ENCODE results near the gene DCDC2C. TPM values are rescaled to one million over a fixed set of nuclear protein-coding genes. Genes with fewer than 3 reads are reported as not detected.

Gene DCDC2C
- total RNA-seq, 2 donors from 2014 or later, result not detected

DNA sequence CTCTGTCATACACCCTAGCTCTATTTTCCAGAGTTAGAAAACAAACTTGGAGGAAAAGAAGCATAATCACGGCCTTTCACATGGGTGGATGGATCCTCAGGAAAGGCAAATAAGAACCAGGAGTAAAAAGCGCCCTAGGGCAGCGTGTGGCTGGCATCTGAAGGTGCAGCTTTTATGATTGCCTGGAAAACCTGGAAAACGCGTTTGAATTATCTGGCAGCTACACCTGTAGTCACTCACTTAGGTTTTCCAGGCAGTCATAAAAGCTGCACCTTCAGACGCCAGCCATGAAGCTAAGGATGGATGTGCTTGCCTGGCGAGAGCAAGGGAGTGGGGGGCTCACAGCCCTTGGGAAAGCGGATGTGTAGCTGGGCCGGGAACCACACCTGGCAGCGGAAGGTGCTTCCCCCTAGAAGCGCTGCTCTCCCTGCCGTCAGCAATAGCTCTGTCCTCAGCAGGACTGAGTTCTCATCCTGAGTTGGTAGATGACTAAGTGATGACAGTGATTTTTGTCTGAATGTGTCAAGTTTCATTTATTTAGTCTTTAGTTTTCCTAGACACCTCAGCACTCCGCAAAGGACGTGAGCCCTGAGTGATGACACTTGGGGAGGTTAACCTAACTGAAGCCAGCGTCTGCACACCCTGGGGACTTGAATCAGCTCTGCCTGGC is 82.0 kb downstream of the DCDC2C start:
- intact Hi-C loops (cut with DNase I), result no loop called here
- H3K36me3 ChIP-seq, result no peaks in the 10 kb centered on the region
- H3K4me1 ChIP-seq, result no peaks in the 10 kb centered on the region
- DNase-seq, result no peak
- H3K27ac ChIP-seq, result no peak overlapping the region
- no peak overlapping the region for H3K9ac ChIP-seq (ENCODE audit: low read depth in 2 of 2, low read length in 2 of 2)
- no peaks in the 10 kb centered on the region for H3K9me3 ChIP-seq
- no peaks in the 10 kb centered on the region for H3K27me3 ChIP-seq
- TF ChIP-seq, protein P1, sequence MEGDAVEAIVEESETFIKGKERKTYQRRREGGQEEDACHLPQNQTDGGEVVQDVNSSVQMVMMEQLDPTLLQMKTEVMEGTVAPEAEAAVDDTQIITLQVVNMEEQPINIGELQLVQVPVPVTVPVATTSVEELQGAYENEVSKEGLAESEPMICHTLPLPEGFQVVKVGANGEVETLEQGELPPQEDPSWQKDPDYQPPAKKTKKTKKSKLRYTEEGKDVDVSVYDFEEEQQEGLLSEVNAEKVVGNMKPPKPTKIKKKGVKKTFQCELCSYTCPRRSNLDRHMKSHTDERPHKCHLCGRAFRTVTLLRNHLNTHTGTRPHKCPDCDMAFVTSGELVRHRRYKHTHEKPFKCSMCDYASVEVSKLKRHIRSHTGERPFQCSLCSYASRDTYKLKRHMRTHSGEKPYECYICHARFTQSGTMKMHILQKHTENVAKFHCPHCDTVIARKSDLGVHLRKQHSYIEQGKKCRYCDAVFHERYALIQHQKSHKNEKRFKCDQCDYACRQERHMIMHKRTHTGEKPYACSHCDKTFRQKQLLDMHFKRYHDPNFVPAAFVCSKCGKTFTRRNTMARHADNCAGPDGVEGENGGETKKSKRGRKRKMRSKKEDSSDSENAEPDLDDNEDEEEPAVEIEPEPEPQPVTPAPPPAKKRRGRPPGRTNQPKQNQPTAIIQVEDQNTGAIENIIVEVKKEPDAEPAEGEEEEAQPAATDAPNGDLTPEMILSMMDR (IDR thresholded peaks at IDR 0.05), result no peak
- H3K4me3 ChIP-seq, result no peak overlapping the region

- no peak for DNase-seq
- intact Hi-C loops (cut with DNase I), result no loop called here
- H3K27ac ChIP-seq, result no peak overlapping the region
- H3K4me1 ChIP-seq, result no peaks in the 10 kb centered on the region
- H3K4me3 ChIP-seq, result no peak overlapping the region
- no peaks in the 10 kb centered on the region for H3K36me3 ChIP-seq
- TF ChIP-seq, protein P1 (IDR thresholded peaks at IDR 0.05), result no peak
- no peaks in the 10 kb centered on the region for H3K9me3 ChIP-seq
- no peaks in the 10 kb centered on the region for H3K27me3 ChIP-seq
- H3K9ac ChIP-seq (ENCODE audit: low read depth in 2 of 2, low read length in 2 of 2), result no peak overlapping the region
Measured at GRCh38 chr2:3785890-3786273, 82.5 kb downstream of the DCDC2C start.

DNA sequence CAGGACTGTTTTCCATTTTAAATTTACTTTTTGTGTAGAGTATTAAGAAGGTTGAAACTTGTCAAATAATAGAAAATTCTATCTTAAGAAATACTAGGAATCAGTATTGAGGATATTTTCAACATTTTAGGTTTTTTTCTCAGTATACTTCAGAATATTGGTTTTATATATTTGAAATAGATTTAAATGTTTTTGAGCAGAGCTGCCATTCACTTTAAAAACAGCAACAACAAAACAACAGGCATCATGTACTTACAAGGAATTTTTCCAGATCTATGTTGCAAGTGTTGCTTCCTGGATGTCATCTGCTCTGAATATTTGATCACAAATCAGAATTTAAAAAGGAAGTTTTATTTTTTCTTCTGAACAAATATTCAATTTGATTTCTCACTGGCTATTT is 84.4 kb downstream of the DCDC2C start:
- intact Hi-C loops (cut with DNase I), result no loop called here
- H3K4me1 ChIP-seq, result no peaks in the 10 kb centered on the region
- no peak overlapping the region for H3K9ac ChIP-seq (ENCODE audit: low read depth in 2 of 2, low read length in 2 of 2)

DNA sequence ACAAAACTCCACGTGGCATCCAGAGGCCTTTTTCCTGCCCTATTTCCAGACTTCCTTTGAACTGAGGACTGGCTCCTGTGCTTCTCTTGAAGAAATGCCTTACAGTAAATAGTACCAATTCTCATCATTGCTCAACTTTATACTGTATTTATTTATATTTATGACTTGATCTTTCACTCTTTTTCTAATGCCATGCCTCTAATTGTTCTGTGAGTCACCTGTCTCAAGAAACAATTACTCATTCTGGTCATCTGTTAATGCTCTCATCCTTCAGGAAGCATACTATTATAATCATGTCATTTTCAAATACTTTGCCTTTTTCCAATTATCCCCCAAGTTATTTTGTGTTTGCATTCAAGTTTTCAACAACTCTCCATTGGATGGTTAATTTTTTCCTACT is 85.9 kb downstream of the DCDC2C start:
- Histone ChIP-seq H3K4me1 (no peaks in the 10 kb centered on the region), H3K9ac (ENCODE audit: low read depth in 2 of 2, low read length in 2 of 2) (no peak overlapping the region), H3K36me3 (no peaks in the 10 kb centered on the region), H3K27ac (no peak overlapping the region), H3K27me3 (no peaks in the 10 kb centered on the region), H3K4me3 (no peak overlapping the region), H3K9me3 (no peaks in the 10 kb centered on the region)
- TF ChIP-seq, protein P1 (IDR thresholded peaks at IDR 0.05), result no peak
- intact Hi-C loops (cut with DNase I), result no loop called here
- DNase-seq, result no peak

More for the DNA sequence above, 84.4 kb downstream of the DCDC2C start:
- Histone ChIP-seq H3K9me3 (no peaks in the 10 kb centered on the region), H3K27ac (no peak overlapping the region), H3K4me3 (no peak overlapping the region), H3K36me3 (no peaks in the 10 kb centered on the region), H3K27me3 (no peaks in the 10 kb centered on the region)
- TF ChIP-seq, protein P1 (IDR thresholded peaks at IDR 0.05), result no peak
- no peak for DNase-seq

DNA sequence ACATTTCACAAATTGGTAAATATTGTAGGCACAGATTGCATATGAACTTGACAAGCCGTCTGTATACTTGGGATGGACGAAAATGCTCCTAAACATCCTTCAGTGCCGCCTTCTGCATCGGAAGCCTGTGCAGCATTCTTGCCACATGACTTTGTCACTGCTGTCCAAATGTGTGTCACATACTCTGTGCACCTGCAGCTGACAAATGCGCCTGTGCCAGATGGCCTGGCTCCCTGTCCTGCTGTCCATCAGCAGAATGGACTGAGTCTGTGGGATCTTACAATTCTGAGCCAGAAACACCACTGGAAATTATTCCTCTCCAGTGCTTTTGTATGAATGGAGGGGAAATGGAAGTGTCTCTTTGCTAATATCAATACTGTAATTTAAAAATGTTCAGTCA is 89.9 kb downstream of the DCDC2C start:
- H3K27me3 ChIP-seq, result no peaks in the 10 kb centered on the region
- H3K27ac ChIP-seq, result no peak overlapping the region
- H3K9ac ChIP-seq (ENCODE audit: low read depth in 2 of 2, low read length in 2 of 2), result no peak overlapping the region
- H3K4me1 ChIP-seq, result no peaks in the 10 kb centered on the region
- no peak overlapping the region for H3K4me3 ChIP-seq
- TF ChIP-seq, protein P1 (IDR thresholded peaks at IDR 0.05), result no peak
- no peaks in the 10 kb centered on the region for H3K36me3 ChIP-seq
- H3K9me3 ChIP-seq, result no peaks in the 10 kb centered on the region
- intact Hi-C loops (cut with DNase I), result no loop called here
- no peak for DNase-seq
